ENCODE data around the gene GUCA1C.

GUCA1C gene

DNA sequence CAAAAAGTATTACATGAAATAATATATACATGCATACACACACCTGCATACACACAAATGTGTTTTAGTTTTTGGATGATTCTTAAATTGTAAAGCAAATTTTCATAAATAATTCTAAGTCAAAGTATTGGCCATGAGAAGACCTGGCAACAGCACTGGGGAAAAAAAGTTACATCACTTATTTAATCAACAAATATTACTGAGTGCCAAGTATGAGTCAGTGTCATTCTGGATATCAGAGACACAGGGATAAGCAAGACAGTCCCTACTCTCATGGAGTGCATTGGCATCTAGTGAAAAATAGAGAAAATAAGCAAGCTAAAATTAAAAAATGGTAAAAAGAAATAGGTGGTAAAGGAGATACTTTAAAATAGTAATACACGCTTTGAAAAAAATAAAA is 29.4 kb upstream of the GUCA1C start:
- Histone ChIP-seq H3K9me2 (replicated peaks; ENCODE audit: insufficient read depth, low read length) (no peaks in the 10 kb centered on the region), H3K36me3 (replicated peaks; ENCODE audit: insufficient read depth, low read length) (no peaks in the 10 kb centered on the region), H3K9me3 (replicated peaks; ENCODE audit: insufficient read depth, low read length) (no peaks in the 10 kb centered on the region), H3K4me1 (ENCODE audit: low read length) (no peaks in the 10 kb centered on the region), H3K9ac (ENCODE audit: low read length) (no peak overlapping the region), H3K79me2 (ENCODE audit: low read length) (no peaks in the 10 kb centered on the region), H3K27ac (ENCODE audit: low read length) (no peak overlapping the region), H4K20me1 (ENCODE audit: insufficient read depth, low read length) (no peaks in the 10 kb centered on the region), H3F3A (ENCODE audit: insufficient read depth, low read length) (no peaks in the 10 kb centered on the region), H3K4me2 (ENCODE audit: low read depth, low read length) (no peak overlapping the region), H2AFZ (ENCODE audit: low read length) (no peak overlapping the region), H3K4me3 (ENCODE audit: low read length) (no peak overlapping the region), H3K27me3 (replicated peaks; ENCODE audit: insufficient read depth, low read length) (no peaks in the 10 kb centered on the region)
- TF ChIP-seq EZH2phosphoT487 (IDR thresholded peaks at IDR 0.05; ENCODE audit: low read length) (no peak), EZH2 (optimal IDR thresholded peaks at IDR 0.05; ENCODE audit: low read depth, low read length) (no peak)
- DNase-seq, result no peak

DNA sequence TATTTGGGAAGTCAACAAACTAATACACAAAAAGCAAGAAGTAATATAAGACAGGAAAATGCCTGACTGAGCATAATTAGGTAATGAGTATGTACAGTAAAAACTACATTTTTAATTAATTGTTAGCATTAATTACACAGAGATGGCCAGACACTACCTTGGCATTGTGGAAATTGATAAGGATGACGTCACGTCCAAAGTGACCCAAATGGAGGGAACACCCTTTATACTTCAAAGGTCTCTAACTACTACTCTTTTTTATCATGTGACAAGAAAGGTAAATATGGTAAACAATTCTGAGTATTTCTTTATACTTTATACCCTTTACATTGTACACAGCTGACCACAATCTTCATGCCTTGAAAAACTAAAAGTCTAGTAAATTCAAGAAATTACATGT is 22.4 kb upstream of the GUCA1C start:
- Histone ChIP-seq H3K4me1 (ENCODE audit: low read length) (no peaks in the 10 kb centered on the region), H3K27ac (ENCODE audit: low read length) (no peak overlapping the region), H3K79me2 (ENCODE audit: low read length) (no peaks in the 10 kb centered on the region), H2AFZ (ENCODE audit: low read length) (no peak overlapping the region), H4K20me1 (ENCODE audit: insufficient read depth, low read length) (no peaks in the 10 kb centered on the region), H3F3A (ENCODE audit: insufficient read depth, low read length) (no peaks in the 10 kb centered on the region), H3K36me3 (replicated peaks; ENCODE audit: insufficient read depth, low read length) (no peaks in the 10 kb centered on the region), H3K27me3 (replicated peaks; ENCODE audit: insufficient read depth, low read length) (no peaks in the 10 kb centered on the region), H3K4me2 (ENCODE audit: low read depth, low read length) (no peak overlapping the region), H3K4me3 (ENCODE audit: low read length) (no peak overlapping the region), H3K9me2 (replicated peaks; ENCODE audit: insufficient read depth, low read length) (no peaks in the 10 kb centered on the region), H3K9ac (ENCODE audit: low read length) (no peak overlapping the region), H3K9me3 (replicated peaks; ENCODE audit: insufficient read depth, low read length) (no peaks in the 10 kb centered on the region)
- no peak for TF ChIP-seq EZH2phosphoT487 (IDR thresholded peaks at IDR 0.05; ENCODE audit: low read length)
- TF ChIP-seq EZH2 (optimal IDR thresholded peaks at IDR 0.05; ENCODE audit: low read depth, low read length), result no peak
- TF ChIP-seq, protein P1, sequence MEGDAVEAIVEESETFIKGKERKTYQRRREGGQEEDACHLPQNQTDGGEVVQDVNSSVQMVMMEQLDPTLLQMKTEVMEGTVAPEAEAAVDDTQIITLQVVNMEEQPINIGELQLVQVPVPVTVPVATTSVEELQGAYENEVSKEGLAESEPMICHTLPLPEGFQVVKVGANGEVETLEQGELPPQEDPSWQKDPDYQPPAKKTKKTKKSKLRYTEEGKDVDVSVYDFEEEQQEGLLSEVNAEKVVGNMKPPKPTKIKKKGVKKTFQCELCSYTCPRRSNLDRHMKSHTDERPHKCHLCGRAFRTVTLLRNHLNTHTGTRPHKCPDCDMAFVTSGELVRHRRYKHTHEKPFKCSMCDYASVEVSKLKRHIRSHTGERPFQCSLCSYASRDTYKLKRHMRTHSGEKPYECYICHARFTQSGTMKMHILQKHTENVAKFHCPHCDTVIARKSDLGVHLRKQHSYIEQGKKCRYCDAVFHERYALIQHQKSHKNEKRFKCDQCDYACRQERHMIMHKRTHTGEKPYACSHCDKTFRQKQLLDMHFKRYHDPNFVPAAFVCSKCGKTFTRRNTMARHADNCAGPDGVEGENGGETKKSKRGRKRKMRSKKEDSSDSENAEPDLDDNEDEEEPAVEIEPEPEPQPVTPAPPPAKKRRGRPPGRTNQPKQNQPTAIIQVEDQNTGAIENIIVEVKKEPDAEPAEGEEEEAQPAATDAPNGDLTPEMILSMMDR (IDR thresholded peaks at IDR 0.05; ENCODE audit: low read length), result no peak
- no peak for DNase-seq

DNA sequence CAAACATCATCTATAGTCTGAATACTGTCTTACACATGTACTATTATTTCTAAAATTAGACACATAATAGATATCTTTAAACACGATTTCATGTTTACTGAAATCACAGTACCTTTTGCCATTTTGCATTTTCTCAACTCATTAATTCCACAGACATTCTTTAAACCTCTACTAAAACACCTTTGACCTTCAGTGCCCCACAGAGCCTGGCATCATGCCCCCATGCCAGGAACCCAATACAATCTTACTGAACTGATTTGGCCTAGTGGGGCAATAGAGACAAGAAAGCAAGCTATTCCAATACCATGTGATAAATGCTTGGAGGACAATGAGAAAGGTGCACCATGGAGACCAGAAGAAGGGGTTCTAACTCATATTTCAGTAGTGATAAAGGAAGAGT is 19.3 kb upstream of the GUCA1C start:
- DNase-seq, result no peak
- Histone ChIP-seq H4K20me1 (ENCODE audit: insufficient read depth, low read length) (no peaks in the 10 kb centered on the region), H3F3A (ENCODE audit: insufficient read depth, low read length) (no peaks in the 10 kb centered on the region), H3K4me1 (ENCODE audit: low read length) (no peaks in the 10 kb centered on the region), H3K27ac (ENCODE audit: low read length) (no peak overlapping the region), H2AFZ (ENCODE audit: low read length) (no peak overlapping the region), H3K27me3 (replicated peaks; ENCODE audit: insufficient read depth, low read length) (no peaks in the 10 kb centered on the region), H3K4me2 (ENCODE audit: low read depth, low read length) (no peak overlapping the region), H3K9me3 (replicated peaks; ENCODE audit: insufficient read depth, low read length) (no peaks in the 10 kb centered on the region), H3K4me3 (ENCODE audit: low read length) (no peak overlapping the region), H3K9ac (ENCODE audit: low read length) (no peak overlapping the region), H3K79me2 (ENCODE audit: low read length) (no peaks in the 10 kb centered on the region), H3K9me2 (replicated peaks; ENCODE audit: insufficient read depth, low read length) (no peaks in the 10 kb centered on the region), H3K36me3 (replicated peaks; ENCODE audit: insufficient read depth, low read length) (no peaks in the 10 kb centered on the region)
- TF ChIP-seq EZH2 (optimal IDR thresholded peaks at IDR 0.05; ENCODE audit: low read depth, low read length) (no peak), EZH2phosphoT487 (IDR thresholded peaks at IDR 0.05; ENCODE audit: low read length) (no peak)
- TF ChIP-seq, protein P1 (IDR thresholded peaks at IDR 0.05; ENCODE audit: low read length), result no peak

DNA sequence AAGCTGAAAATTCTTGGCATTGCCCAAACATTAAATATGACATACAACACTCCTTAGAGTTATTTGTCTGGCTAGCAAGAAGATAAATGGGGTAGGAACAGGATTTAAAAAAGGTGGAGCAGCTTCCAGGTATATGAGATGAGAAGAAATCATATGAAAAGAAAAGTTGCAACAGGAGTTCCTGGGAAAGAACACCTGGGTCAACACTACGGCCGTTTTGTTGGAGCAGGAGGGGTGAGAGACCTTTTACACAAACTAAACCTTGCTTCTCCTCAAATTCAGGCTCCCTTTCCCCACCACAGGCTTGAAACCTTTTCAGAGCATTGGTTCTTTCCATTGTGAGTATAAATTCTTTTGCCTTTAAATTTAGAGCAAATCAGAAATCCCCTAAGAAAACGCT is 18.8 kb upstream of the GUCA1C start:
- no peak overlapping the region for H3K9ac ChIP-seq (ENCODE audit: low read length)
- no peak for DNase-seq
- no peaks in the 10 kb centered on the region for H3K9me2 ChIP-seq (replicated peaks; ENCODE audit: insufficient read depth, low read length)
- no peaks in the 10 kb centered on the region for H3F3A ChIP-seq (ENCODE audit: insufficient read depth, low read length)
- H2AFZ ChIP-seq (ENCODE audit: low read length), result no peak overlapping the region
- no peak overlapping the region for H3K27ac ChIP-seq (ENCODE audit: low read length)
- no peaks in the 10 kb centered on the region for H3K4me1 ChIP-seq (ENCODE audit: low read length)
- H3K36me3 ChIP-seq (replicated peaks; ENCODE audit: insufficient read depth, low read length), result no peaks in the 10 kb centered on the region
- H3K9me3 ChIP-seq (replicated peaks; ENCODE audit: insufficient read depth, low read length), result no peaks in the 10 kb centered on the region
- TF ChIP-seq EZH2 (optimal IDR thresholded peaks at IDR 0.05; ENCODE audit: low read depth, low read length), result no peak
- TF ChIP-seq, protein P1 (IDR thresholded peaks at IDR 0.05; ENCODE audit: low read length), result no peak
- TF ChIP-seq EZH2phosphoT487 (IDR thresholded peaks at IDR 0.05; ENCODE audit: low read length), result no peak
- H3K4me3 ChIP-seq (ENCODE audit: low read length), result no peak overlapping the region
- no peak overlapping the region for H3K4me2 ChIP-seq (ENCODE audit: low read depth, low read length)
- H4K20me1 ChIP-seq (ENCODE audit: insufficient read depth, low read length), result no peaks in the 10 kb centered on the region
- H3K79me2 ChIP-seq (ENCODE audit: low read length), result no peaks in the 10 kb centered on the region
- no peaks in the 10 kb centered on the region for H3K27me3 ChIP-seq (replicated peaks; ENCODE audit: insufficient read depth, low read length)
